Cerebellar nuclear complex (tissue), 1 donor: Measurements from ENCODE around the gene EHBP1L1.

ENCODE experiments used
- DNase-seq, 2 experiments: peaks; one replicate each; lab custom pipeline; 2025; lab: John Stamatoyannopoulos, UW

EHBP1L1 gene

GRCh38 chr11:65616575-65617001 is 40.7 kb downstream of the EHBP1L1 start:
- no peak for DNase-seq

- DNase-seq, result no peak
Observed at GRCh38 chr11:65617136-65617850, 41.4 kb downstream of the EHBP1L1 start.

- DNase-seq, result no peak
Observed at GRCh38 chr11:65617990-65618751, 42.3 kb downstream of the EHBP1L1 start.

GRCh38 chr11:65618763-65619162 is 42.9 kb downstream of the EHBP1L1 start:
- DNase-seq, result no peak

- no peak for DNase-seq
Observed at GRCh38 chr11:65619281-65619928, 43.6 kb downstream of the EHBP1L1 start.

DNA sequence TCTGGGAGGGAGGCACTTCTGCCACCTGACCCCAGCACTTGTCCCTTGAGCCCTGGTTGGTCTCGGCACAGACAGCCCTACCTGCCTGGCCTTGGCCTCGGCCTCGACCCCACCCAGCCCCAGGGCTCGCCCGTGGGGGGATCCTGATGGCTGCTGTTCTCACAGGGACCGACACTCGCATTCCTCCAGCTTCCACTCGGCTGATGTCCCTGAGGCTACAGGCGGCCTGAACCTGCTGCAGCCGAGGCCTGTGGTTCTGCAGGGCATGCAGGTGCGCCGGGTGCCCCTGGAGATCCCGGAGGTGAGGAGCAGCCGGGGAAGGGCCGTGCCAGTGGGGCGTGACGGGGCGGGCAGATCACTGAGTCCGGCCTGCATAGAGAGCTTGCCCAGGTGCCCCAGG is 44.8 kb downstream of the EHBP1L1 start:
- DNase-seq, result no peak

GRCh38 chr11:65621460-65621859 is 45.6 kb downstream of the EHBP1L1 start:
- DNase-seq, result no peak

DNA sequence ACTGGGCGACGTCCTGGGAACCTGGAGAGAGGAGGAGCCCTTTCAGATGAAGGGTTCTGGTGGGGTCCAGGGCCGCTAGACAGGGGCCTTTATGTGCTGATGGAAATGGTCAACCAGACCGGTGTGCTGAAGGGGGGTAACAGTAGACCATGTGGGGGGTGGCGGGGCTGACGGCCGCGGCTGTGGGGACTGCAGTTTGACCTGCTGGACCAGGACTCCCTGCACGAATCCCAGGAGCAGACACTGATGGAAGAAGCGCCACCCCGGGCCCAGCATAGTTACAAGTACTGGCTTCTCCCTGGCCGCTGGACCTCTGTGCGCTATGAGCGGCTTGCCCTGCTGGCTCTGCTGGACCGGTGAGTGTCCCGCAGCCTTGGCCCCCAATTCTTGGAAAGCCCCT is 46.2 kb downstream of the EHBP1L1 start:
- no peak for DNase-seq

GRCh38 chr11:65623177-65623576 is 47.3 kb downstream of the EHBP1L1 start:
- no peak for DNase-seq

DNA sequence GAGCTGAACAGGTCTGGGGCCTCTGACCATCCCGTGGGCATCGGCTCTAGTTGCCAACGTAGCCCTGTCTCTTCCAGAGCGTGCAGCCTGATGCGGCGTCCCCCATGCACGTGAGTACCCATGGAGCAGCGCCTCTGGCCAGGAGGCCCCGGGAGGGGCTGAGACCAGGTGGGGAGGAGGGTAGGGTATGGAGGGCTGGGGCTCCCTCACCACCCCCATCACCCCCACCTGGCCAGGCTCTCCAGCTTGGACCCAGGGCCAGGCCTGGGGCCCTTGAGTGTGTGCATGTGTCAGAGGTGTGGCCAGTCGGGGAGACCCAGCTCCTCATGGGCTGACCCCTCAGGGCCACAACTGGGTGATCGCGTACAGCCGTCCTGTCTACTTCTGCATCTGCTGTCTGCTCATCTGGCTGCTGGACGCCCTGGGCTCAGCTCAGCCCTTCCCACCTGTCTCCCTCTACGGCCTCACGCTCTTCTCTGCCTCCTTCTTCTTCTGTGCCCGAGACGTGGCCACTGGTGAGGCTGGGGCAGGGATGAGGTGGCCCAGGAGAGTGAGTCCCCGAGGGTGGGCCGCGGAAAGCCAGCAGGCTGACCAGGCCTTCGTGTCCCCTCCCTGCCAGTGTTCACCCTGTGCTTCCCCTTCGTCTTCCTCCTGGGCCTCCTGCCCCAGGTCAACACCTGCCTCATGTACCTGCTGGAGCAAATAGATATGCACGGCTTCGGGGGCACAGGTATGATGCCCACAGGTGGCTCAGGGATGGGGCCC is 48.2 kb downstream of the EHBP1L1 start:
- DNase-seq, result no peak

- no peak for DNase-seq
Observed at GRCh38 chr11:65624931-65625627, 49.2 kb downstream of the EHBP1L1 start.

GRCh38 chr11:65625628-65626342 is 49.9 kb downstream of the EHBP1L1 start:
- DNase-seq, result peak; percentile 33 to 62

DNA sequence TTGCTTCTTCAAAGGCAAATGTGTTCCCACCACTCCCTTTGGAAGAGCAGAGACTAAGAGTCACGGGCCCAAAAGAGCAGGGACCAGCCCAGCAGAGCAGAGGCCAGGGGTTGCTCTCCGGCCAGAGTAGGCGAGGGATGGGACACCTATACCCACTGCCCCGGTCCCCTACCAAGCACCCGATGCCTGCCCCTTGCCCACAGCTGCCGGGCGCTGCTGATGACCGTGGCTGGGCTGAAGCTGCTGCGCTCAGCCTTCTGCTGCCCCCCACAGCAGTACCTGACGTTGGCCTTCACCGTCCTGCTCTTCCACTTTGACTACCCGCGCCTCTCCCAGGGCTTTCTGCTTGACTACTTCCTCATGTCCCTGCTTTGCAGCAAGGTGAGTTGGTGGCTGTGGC is 51.3 kb downstream of the EHBP1L1 start:
- DNase-seq, result no peak

DNA sequence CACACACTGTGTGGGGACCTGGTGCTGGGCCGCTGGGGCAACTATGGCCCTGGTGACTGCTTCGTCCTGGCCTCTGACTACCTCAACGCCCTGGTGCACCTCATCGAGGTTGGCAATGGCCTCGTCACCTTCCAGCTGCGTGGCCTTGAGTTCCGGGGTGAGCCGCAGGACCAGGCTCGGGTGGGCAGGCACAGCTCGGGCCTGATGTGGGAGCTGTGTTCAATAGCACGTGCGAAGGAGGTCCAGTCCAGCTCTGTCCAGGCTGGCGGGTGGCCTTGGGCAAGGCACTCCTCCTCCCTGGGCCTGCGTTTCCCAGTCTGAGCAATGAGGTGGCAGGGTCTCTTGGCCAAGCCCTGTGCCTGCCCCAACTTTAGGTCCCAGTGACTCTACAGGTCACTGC is 53.7 kb downstream of the EHBP1L1 start:
- DNase-seq, result no peak

DNA sequence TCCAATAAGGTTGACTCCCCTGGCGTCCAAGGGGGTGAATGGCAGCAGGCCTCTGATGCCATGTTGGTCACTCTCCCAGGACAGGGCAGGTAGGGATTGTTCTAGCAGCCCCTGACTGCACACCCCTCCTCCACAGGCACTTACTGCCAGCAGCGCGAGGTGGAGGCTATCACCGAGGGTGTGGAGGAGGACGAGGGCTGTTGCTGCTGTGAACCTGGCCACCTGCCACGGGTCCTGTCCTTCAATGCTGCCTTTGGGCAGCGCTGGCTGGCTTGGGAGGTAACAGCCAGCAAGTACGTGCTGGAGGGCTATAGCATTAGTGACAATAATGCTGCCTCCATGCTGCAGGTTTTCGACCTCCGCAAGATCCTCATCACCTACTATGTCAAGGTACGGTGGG is 54.4 kb downstream of the EHBP1L1 start:
- no peak for DNase-seq

DNA sequence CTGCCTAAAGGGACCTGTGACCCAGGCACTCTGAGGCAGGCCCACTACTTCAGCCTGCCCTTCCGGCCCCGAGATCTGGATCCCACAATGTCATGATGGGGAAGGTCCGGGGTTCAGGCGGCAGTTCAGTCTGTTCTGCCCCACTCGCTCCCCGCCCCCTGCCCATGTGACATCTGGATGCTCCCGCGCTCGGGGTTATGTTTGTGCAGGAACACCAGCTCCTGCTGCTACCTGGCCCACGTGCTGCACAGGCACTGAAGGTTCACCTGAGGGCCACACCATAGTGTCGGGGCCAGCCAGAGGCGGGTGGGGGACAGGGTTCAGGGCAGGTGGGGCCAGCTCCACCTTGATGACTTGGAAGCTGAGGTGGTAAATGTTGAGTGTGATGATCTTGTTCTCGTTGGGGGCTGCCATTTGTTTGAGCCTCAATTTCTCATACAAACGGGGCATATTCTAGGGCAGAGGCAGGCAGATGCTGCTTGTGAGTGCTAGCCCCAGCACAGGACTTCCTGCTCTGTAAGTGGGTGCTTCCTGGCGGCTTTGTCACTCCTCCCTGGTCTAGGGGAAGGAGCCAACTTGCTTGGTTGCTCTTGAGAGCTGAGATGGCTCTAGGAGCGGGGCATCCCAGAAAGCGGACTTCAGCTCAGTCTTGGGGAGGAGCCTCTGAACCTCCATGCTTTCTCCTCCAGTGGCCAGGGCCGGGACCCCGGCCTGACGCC is 57.7 kb downstream of the EHBP1L1 start:
- DNase-seq, result no peak

GRCh38 chr11:65634109-65634436 is 58.2 kb downstream of the EHBP1L1 start:
- DNase-seq, result no peak

- DNase-seq, result no peak
Observed at GRCh38 chr11:65634440-65634839, 58.6 kb downstream of the EHBP1L1 start.

- DNase-seq, result no peak
Observed at GRCh38 chr11:65634905-65635731, 59.3 kb downstream of the EHBP1L1 start.
